Caki2 (cell line): ENCODE measurements around the gene CCDC60. TPM values are rescaled to one million over a fixed set of nuclear protein-coding genes. Genes with fewer than 3 reads are reported as not detected.
A peak's percentile ranks its signal among the peaks of the same experiment; 100 is the strongest.

ENCODE experiments used
- DNase-seq: peaks from one replicate; pipeline ENCODE4 v3.0.0-alpha.2; 2015; ENCODE audit warnings: low read depth
- in situ Hi-C: cut with HindIII; loops from 2 replicates; pipeline ENCODE4 v1.10.0; 2016; ENCODE audit warnings: low sequenced_read_pairs, low pct_unique_long_range_greater_than_20kb, mixed read lengths
- total RNA-seq: library from RNA; depleted of rRNA; stranded (reverse); fragments of >200 nt; shearing (Covaris generic); gene quantifications from 2 replicates; pipeline ENCODE4 v1.2.3, GENCODE V29; 2014; ENCODE audit warnings: low replicate concordance

CCDC60 gene
- total RNA-seq, 1 experiment from 2014 or later: not detected

- in situ Hi-C loops: no loop called here
- no peak for DNase-seq
Observed at GRCh38 chr12:119461636-119462214, 127.2 kb downstream of the CCDC60 start.

DNA sequence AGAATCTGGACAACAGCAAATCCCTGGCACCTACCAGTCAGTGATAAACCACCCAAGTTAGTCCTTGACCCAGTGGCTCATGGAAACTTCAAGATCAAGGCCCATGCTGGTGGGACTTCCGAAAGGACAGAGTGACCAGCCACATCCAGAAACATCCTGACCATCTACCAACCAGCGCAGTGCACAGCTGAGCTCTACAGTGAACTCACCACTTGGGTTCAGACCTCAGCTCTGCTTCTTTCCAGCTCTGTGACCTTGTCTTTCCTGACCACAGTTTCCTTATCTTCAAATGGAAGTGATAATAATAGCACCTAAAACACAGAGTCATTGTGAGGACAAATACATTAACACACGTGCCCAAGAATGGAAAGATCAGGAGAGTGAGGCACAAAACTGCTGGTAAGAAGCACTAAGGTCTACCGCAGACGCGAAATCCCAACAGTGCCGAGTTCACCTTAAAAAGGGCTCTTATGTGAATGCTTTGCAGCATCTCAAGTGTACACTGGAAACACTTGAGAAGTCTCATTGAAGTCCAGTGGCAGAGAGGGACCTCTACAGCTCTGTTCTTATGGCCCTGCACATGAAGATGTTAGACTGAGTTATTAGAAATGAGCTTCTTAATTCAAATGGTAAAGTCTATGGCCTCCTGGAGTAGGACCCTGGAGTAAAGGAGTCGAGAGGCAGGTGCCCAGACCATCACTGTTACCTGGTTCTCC lies 128.8 kb downstream of the CCDC60 start:
- in situ Hi-C loops: no loop called here
- DNase-seq: no peak

DNA sequence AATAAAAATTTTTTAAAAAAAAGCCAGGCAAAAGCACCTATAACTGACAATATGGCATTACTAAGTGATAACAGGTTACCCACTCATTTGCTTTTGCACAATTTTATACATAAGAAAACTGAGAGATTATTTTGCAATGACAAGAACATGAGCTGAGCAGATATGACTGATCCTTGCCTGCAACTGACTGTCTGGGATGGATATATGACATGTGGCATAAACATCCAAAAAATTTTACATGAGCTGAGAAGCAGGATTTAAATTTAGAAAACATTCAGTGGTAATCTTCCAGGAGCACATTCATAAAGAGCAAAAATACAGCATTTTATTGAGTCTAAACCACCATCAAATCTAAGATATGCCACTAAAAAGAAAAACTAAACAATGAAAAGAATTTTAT lies 133.8 kb downstream of the CCDC60 start:
- in situ Hi-C loops: no loop called here
- DNase-seq: no peak

GRCh38 chr12:119475650-119476049 lies 141.1 kb downstream of the CCDC60 start:
- in situ Hi-C loops: no loop called here

GRCh38 chr12:119476951-119477350 lies 142.4 kb downstream of the CCDC60 start:
- DNase-seq: no peak
- in situ Hi-C loops: no loop called here

More at GRCh38 chr12:119475650-119476049, 141.1 kb downstream of the CCDC60 start:
- no peak for DNase-seq

DNA sequence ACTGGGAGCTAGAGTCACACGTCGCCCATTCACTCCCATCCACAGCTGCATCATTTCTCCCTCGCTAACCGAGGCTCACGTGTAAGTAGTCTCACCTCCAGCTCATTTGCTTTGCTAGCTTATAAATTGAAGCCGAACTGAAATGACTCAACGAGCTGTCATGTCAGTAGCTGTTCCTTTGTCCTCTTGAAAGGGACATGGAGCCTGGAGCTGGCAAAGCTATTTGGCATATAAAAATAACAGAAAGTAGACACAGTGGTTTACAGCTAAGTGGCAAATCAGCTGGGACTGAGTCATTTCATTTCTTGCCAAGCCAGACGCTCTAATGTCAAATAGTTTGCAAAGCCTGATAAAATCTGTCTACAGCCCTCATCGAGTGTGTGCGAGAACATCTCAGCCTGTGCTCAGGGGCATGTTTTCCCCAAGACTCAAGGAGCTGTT lies 144.6 kb downstream of the CCDC60 start:
- in situ Hi-C loops: no loop called here
- peak; percentile 34 for DNase-seq

- DNase-seq: no peak
- in situ Hi-C loops: no loop called here
Observed at GRCh38 chr12:119480551-119480950, 146.0 kb downstream of the CCDC60 start.

- no peak for DNase-seq
- in situ Hi-C loops: no loop called here
Observed at GRCh38 chr12:119486599-119487154, 152.1 kb downstream of the CCDC60 start.

DNA sequence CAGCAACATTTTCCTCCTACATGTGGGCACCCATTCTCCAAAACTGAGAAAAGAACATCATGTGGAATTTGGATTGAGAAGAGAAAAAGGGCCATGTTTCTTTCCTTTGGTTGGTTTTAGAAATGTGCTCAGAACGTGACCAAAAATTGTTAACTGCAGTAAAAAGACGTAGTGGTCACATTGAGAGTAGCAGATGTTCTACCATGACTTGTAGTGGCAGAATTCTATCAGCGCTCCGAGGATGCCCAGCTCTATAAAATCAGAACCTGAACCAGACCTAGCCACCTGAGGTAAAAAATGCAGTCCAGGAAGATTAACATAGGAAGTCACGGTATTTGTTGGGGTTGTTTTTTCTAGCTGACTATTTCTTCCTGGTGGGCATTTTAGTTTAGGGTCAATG lies 157.3 kb downstream of the CCDC60 start:
- in situ Hi-C loops: no loop called here
- no peak for DNase-seq

DNA sequence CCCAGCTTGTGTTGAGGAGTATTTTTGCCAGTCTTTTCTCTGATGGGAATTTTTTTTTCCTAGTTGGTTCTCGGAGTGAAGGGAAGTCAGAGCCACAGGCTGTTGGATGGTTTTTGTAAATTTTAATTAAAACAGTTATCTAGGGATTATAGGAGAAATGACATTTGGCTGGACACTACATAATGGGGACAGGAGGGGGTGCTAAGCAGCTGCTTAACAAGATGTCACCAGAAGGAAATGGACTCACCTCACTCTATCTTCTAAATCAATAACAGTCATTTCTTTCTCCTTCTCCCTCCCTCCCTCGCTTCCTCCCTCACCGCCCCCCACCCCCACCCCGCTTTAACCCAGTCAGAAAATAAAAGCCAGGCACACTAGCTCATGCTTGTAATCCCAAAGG lies 165.7 kb downstream of the CCDC60 start:
- DNase-seq: no peak
- in situ Hi-C loops: no loop called here

GRCh38 chr12:119501052-119501451 lies 166.5 kb downstream of the CCDC60 start:
- no peak for DNase-seq

GRCh38 chr12:119505001-119505400 lies 170.5 kb downstream of the CCDC60 start:
- in situ Hi-C loops: no loop called here
- DNase-seq: peak; percentile 66

More at GRCh38 chr12:119501052-119501451, 166.5 kb downstream of the CCDC60 start:
- in situ Hi-C loops: no loop called here

DNA sequence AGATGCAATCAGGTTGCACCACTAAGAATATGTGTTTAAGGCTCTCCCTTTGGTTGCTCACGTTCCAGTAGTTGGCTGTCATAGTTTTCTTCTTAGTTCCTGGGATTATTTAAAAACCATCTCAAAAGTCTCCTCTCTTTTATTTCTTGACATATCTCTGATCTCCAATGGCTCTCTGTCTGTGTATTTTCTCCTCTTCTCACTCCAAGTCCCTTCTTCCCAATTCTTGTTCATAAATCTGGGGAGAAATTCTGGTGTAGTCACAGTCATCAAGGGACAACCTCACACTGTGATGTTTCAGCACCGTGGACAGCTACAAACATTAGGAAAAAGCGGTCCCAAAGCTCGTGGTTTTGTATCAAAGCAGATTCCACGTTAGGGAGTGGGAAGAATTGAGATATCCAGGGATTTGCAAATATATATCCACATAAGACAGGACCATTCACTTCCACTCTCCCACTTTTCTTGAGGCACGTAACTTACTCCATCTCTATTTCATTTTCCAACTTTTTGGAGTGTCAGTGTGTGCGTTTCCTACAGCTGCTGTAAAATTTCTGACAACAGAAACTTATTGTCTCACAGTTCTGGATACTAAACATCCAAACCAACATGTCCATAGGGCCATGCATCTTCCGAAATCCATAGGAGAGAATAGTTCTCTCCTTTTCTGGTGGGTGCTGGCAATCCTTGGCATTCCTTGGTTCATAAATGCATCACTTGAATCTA lies 178.4 kb downstream of the CCDC60 start:
- in situ Hi-C loops: no loop called here
- DNase-seq: peak; percentile 16

DNA sequence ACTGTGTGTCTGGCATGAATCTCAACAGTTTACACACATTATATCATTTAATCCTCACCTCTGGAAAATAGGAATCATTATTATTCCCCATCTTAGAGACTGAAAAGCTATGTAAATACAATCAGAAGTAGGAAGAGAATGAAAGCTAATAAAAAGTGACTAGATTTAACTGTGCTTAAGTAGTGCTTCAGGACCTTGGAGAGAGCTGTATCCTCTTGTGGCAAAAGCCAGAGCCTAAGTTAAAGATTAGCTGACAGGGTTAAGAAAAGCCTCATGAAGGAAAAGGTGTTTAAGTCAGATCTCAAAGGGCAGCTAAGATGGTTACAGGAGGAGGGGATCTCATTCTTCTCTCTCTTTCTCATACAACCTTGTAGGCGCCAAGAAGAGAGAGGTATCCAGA lies 193.7 kb downstream of the CCDC60 start:
- in situ Hi-C loops: no loop called here
- DNase-seq: peak; percentile 30

DNA sequence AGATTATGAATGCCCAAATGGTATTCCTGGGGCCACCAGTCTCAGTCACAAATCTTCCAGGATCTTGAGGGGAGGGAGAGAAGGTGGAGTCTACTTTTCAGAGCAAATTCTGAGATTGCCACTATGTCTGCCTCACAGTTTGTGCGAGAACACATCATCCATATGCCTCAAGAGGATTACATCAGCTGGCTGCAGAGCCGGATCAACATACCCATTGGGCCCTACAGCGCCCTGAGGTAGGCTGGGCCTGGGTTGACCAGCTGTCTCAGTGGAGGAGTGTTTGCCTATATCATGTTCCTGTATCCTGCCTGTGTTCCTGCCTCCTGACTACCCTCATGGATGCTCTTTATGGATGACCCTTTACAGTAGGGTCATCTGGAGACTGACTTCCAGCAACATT lies 205.9 kb downstream of the CCDC60 start:
- no peak for DNase-seq
- in situ Hi-C loops: no loop called here

DNA sequence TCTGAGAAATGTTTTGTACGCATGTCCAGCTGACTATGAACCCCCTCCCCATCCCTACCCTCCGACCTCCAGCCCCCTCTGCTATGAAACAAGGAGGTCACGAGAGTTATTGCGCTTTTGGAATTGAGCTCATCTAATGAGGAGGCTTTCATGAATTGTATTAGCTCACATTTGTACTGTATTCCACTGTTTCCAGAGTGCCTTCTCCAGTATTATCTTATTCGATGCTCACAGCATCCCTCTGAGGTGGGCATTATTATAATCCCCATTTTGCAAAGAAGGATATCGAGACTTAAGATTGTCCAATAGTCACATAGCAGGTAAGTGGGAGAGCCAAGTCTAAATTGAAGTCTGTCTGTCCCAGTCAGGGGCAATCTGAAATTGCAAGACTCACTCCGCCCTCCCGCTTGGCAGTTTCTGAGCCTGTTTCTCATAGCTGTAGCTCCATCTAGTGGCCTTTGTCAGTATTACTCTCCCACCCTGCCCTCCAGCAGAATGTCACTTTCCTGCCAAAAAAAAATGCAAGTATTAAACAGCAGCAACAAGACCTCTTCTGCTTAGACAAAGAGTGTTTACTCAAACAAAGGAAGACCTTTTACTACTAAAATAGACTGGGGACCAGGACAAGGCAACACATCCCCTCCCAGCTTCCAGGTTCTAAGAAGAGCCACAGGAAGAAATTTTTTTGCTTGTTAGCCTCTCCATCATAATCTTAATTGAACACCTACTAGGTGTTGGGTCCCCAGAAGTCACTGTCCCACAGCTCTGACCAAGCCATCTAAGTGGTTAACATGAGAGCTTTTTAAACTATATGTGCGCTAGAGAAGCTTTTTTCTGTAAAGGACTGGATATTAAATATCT lies 210.5 kb downstream of the CCDC60 start:
- in situ Hi-C loops: no loop called here
- DNase-seq: peak; percentile 60

DNA sequence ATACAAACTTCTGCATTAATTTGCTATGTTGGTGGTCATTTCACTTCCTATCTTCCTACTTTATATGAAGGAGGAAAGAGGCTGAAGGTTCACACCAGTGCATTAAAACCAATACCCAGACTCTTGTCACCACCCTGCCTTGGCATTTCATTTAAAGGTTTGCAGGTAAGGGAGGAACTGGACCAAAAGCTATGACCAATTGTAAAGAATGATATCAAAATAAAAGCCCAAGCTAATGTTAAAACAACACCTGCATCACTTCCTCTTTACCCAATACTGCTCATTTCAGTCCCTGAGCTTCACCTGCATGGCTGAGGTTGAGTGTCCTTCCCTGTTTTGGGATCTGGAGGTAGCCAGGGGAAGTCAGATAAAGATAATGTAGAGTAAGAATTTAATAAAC lies 211.8 kb downstream of the CCDC60 start:
- DNase-seq: no peak
- in situ Hi-C loops: no loop called here

- no peak for DNase-seq
- in situ Hi-C loops: no loop called here
Observed at GRCh38 chr12:119547001-119547400, 212.5 kb downstream of the CCDC60 start.
